ENCODE results near the gene CSAD. TPM values are rescaled to one million over a fixed set of nuclear protein-coding genes. Genes with fewer than 3 reads are reported as not detected.

The CSAD gene
- total and polyA plus RNA-seq, 2 donors (not counting 3 experiments of a cell fraction or from before 2014, with no cell fraction given): 21.1 to 24.4 TPM

DNA sequence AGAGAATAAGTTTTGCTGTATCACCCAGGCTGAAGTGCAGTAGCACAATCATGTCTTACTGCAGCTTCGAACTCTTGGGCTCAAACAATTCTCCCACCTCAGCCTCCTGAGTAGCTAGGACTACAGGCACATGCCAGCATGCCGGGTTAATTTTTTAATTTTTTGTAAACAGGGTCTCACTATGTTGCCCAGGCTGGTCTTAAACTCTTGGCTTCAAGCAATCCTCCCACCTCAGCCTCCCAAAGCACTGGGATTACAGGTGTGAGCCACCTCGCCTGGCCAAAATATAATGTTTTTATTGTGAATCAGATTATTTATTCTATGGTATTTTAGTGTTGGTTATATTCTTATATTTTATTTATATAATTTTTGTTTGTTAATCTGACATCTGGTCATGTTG is 4.0 kb downstream of the CSAD start:
- Histone ChIP-seq H2AFZ (ENCODE audit: low read depth, low read length) (no peak overlapping the region), H3K4me3 (replicated peaks in 1 of 3; ENCODE audit: insufficient read depth in 1 of 3, low read depth in 1 of 3, low read length in 3 of 3) (no peak overlapping the region), H3K79me2 (ENCODE audit: control insufficient read depth, insufficient read depth, low read length) (peaks cover 4% of the 10 kb centered on the region), H3K27me3 (ENCODE audit: control insufficient read depth in 2 of 2, insufficient read depth in 2 of 2, low read length in 2 of 2) (no peaks in the 10 kb centered on the region), H3K9me3 (replicated peaks; ENCODE audit: control insufficient read depth, insufficient read depth, low read length) (no peaks in the 10 kb centered on the region), H3K36me3 (ENCODE audit: control insufficient read depth in 2 of 2, extremely low read depth in 1 of 2, insufficient read depth in 2 of 2, low read length in 2 of 2) (peaks cover 0 to 2% of the 10 kb centered on the region in 2 experiments), H3K9me1 (replicated peaks; ENCODE audit: control insufficient read depth, extremely low read depth, insufficient read depth, low read length) (no peaks in the 10 kb centered on the region), H3K9ac (replicated peaks; ENCODE audit: extremely low read depth, insufficient read depth, low read length) (no peak overlapping the region), H4K20me1 (replicated peaks; ENCODE audit: control insufficient read depth, extremely low read depth, insufficient read depth, low read length) (no peaks in the 10 kb centered on the region), H3K4me2 (ENCODE audit: insufficient read depth, low read length) (no peak overlapping the region), H3K4me1 (ENCODE audit: control insufficient read depth, extremely low read depth, insufficient read depth, low read length) (peaks cover 10% of the 10 kb centered on the region), H3K27ac (ENCODE audit: insufficient read depth, low read depth, low read length) (no peak overlapping the region)
- no peak for TF ChIP-seq POLR2A (IDR thresholded peaks at IDR 0.05; ENCODE audit: low read depth, low read length)
- no peak for TF ChIP-seq FOS (IDR thresholded peaks at IDR 0.05; ENCODE audit: borderline replicate concordance, insufficient read depth, low read length)
- TF ChIP-seq POLR2AphosphoS5 (IDR thresholded peaks at IDR 0.05; ENCODE audit: insufficient read depth, low read depth, low read length): no peak
- no peak for TF ChIP-seq MYC (IDR thresholded peaks at IDR 0.05; ENCODE audit: low read depth, low read length)
- TF ChIP-seq, protein P1, sequence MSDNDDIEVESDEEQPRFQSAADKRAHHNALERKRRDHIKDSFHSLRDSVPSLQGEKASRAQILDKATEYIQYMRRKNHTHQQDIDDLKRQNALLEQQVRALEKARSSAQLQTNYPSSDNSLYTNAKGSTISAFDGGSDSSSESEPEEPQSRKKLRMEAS (IDR thresholded peaks at IDR 0.05; ENCODE audit: insufficient read depth, insufficient read length): no peak
- no peak for TF ChIP-seq EZH2 (IDR thresholded peaks at IDR 0.05; ENCODE audit: borderline replicate concordance, low read depth, low read length, severe bottlenecking)
- TF ChIP-seq GATA2 (IDR thresholded peaks at IDR 0.05; ENCODE audit: insufficient read depth, insufficient read length, low read depth, low read length): no peak
- TF ChIP-seq JUN (IDR thresholded peaks at IDR 0.05; ENCODE audit: borderline replicate concordance, insufficient read depth, insufficient read length, low read depth): no peak
- no peak for TF ChIP-seq CTCF (IDR thresholded peaks at IDR 0.05; ENCODE audit: extremely low read depth in 1 of 2, insufficient read depth in 1 of 2, low read depth in 1 of 2, low read length in 2 of 2)
- BruUV-seq (replicated peaks): no TSS peak
- ChIA-PET POLR2A (interaction anchor here (0.5 kb wide), 1 partner anchor 83 kb away, joined by 3 read pairs; no protein-coding TSS in a partner anchor), CTCF (interaction anchor here (1.0 to 2.5 kb wide), 5 partner anchors 17 to 111 kb away, joined by 3 to 12 read pairs (median 4); no protein-coding TSS in a partner anchor)
- FAIRE-seq (no peak), DNase-seq (ENCODE audit: low read depth, low spot score) (no peak)
- intact Hi-C loops (cut with micrococcal nuclease) (no loop called here), dilution Hi-C loops (cut with MboI; ENCODE audit: extremely low pct_ligation_motif_present, low sequenced_read_pairs) (no loop called here)

All from endothelial cell of umbilical vein (primary cell).